B cell (primary cell): ENCODE data around the gene ALKBH3.

Source experiments
- EZH2 ChIP-seq: IDR thresholded peaks from 2 replicates; pipeline ENCODE4 v1.6.1; 2012; ENCODE audit warnings: borderline replicate concordance, low read depth, mild to moderate bottlenecking, moderate library complexity, low read length; ENCODE audit not compliant: insufficient read depth, poor library complexity, severe bottlenecking
- TF ChIP-seq, protein P1 (sequence below): fragments of 200-600 bp; IDR thresholded peaks from one replicate; pipeline ENCODE4 v1.8.0; 2022; ENCODE audit warnings: antibody characterized with exemption, mild to moderate bottlenecking

DNA sequence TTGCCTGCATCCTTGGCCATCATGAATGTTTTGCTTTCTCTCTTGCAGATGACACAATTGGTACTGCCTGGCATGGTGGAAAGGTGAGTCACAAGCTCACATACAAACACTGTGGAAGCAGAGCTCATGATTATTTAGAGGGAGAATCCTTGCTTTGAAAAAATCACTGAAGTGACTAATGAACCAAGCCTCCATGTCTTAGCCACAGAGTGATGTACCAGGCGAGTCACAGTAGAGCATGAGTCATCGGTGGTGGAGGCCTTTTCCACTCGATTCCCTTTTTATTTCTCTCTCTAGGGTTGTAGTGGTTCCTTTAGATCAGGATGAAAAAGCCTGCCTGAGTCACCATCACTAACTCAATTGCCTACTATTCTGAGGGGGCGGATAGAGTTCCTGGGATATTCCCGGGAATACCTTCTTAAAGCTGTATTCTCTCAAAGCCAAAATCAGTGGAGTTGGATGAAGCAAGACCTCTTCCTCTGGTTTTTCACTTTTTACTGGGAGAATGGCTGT is 49.6 kb upstream of the ALKBH3 start:
- TF ChIP-seq, protein P1, sequence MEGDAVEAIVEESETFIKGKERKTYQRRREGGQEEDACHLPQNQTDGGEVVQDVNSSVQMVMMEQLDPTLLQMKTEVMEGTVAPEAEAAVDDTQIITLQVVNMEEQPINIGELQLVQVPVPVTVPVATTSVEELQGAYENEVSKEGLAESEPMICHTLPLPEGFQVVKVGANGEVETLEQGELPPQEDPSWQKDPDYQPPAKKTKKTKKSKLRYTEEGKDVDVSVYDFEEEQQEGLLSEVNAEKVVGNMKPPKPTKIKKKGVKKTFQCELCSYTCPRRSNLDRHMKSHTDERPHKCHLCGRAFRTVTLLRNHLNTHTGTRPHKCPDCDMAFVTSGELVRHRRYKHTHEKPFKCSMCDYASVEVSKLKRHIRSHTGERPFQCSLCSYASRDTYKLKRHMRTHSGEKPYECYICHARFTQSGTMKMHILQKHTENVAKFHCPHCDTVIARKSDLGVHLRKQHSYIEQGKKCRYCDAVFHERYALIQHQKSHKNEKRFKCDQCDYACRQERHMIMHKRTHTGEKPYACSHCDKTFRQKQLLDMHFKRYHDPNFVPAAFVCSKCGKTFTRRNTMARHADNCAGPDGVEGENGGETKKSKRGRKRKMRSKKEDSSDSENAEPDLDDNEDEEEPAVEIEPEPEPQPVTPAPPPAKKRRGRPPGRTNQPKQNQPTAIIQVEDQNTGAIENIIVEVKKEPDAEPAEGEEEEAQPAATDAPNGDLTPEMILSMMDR: no peak
- TF ChIP-seq EZH2: no peak
